Type B pancreatic cell (in vitro differentiated cells): ENCODE measurements around the gene RADIL. TPM values are rescaled to one million over a fixed set of nuclear protein-coding genes. Genes with fewer than 3 reads are reported as not detected.
"Not testable (repeated sequence)": the region's sequence is repeated elsewhere in the genome, so short reads cannot be mapped to it uniquely, and the experiment has no call there.

Experiments
- DNase-seq: peaks from one replicate; pipeline ENCODE4 v3.0.0; 2021; ENCODE audit warnings: mixed read lengths; ENCODE audit not compliant: unreplicated experiment; ENCODE audit errors: extremely low spot score
- H3K27ac Mint-ChIP-seq: 2 replicates; pipeline ENCODE4 v1.8.0; 2021; ENCODE audit warnings: mild to moderate bottlenecking, mixed read lengths
- H3K27me3 Mint-ChIP-seq: 2 replicates; pipeline ENCODE4 v1.8.0; 2021; ENCODE audit warnings: mixed read lengths
- H3K36me3 Mint-ChIP-seq: 2 replicates; pipeline ENCODE4 v1.8.0; 2021; ENCODE audit warnings: mixed read lengths
- H3K4me1 Mint-ChIP-seq: one replicate; pipeline ENCODE4 v1.8.0; 2021; ENCODE audit warnings: mixed read lengths; ENCODE audit not compliant: unreplicated experiment
- H3K4me3 Mint-ChIP-seq: 2 replicates; pipeline ENCODE4 v1.8.0; 2021; ENCODE audit warnings: mild to moderate bottlenecking, mixed read lengths
- H3K9me3 Mint-ChIP-seq: 2 replicates; pipeline ENCODE4 v1.8.0; 2021; ENCODE audit warnings: mixed read lengths
- CTCF ChIP-seq: fragments of 200-600 bp; sonication (generic); conservative IDR thresholded peaks from 2 replicates; pipeline ENCODE4 v1.5.0; 2021; ENCODE audit warnings: antibody characterized with exemption, mild to moderate bottlenecking
- total RNA-seq: library from RNA; stranded (reverse); gene quantifications from 2 replicates; pipeline ENCODE4 v1.2.1, GENCODE V29; 2021; ENCODE audit warnings: low replicate concordance

RADIL gene
- total RNA-seq, 1 donor from 2014 or later: 11.8 TPM

GRCh38 chr7:4805984-4806300 is 77.6 kb downstream of the RADIL start:
- TF ChIP-seq CTCF: no peak
- H3K27ac Mint-ChIP-seq: no peak overlapping the region
- no peaks in the 10 kb centered on the region for H3K4me1 Mint-ChIP-seq
- H3K36me3 Mint-ChIP-seq: no peaks in the 10 kb centered on the region
- no peak overlapping the region for H3K4me3 Mint-ChIP-seq
- H3K27me3 Mint-ChIP-seq: peaks cover 16% of the 10 kb centered on the region
- H3K9me3 Mint-ChIP-seq: no peaks in the 10 kb centered on the region
- no peak for DNase-seq

- no peak overlapping the region for H3K4me3 Mint-ChIP-seq
- no peak for DNase-seq
- H3K4me1 Mint-ChIP-seq: no peaks in the 10 kb centered on the region
- H3K36me3 Mint-ChIP-seq: no peaks in the 10 kb centered on the region
- no peak overlapping the region for H3K27ac Mint-ChIP-seq
- no peaks in the 10 kb centered on the region for H3K9me3 Mint-ChIP-seq
- no peak for TF ChIP-seq CTCF
- peaks cover 16% of the 10 kb centered on the region for H3K27me3 Mint-ChIP-seq
Measured at GRCh38 chr7:4805110-4805983, 78.2 kb downstream of the RADIL start.

- Mint-ChIP-seq H3K4me1 (no peaks in the 10 kb centered on the region), H3K4me3 (no peak overlapping the region), H3K27ac (peak overlapping the region; percentile 48), H3K36me3 (no peaks in the 10 kb centered on the region), H3K9me3 (no peaks in the 10 kb centered on the region), H3K27me3 (peaks cover 16% of the 10 kb centered on the region)
- DNase-seq: no peak
- TF ChIP-seq CTCF: no peak
Measured at GRCh38 chr7:4803397-4804241, 79.9 kb downstream of the RADIL start.

DNA sequence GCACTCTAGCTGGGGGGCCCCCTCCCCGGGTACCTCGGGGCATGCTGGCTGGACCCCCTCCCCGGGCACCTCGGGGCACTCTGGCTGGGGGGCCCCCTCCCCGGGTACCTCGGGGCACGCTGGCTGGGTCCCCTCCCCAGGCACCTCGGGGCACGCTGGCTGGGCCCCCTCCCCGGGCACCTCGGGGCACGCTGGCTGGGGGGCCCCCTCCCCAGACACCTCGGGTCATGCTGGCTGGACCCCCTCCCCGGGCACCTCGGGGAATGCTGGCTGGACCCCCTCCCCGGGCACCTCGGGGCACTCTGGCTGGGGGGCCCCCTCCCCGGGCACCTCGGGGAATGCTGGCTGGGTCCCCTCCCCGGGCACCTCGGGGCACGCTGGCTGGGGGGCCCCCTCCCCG is 80.9 kb downstream of the RADIL start:
- not testable (repeated sequence) for H3K27ac Mint-ChIP-seq, H3K4me1 Mint-ChIP-seq, DNase-seq, H3K36me3 Mint-ChIP-seq, H3K9me3 Mint-ChIP-seq, H3K4me3 Mint-ChIP-seq
- H3K27me3 Mint-ChIP-seq: peaks cover 12% of the 10 kb centered on the region

- no peak overlapping the region for H3K27ac Mint-ChIP-seq
- peaks cover 8% of the 10 kb centered on the region for H3K27me3 Mint-ChIP-seq
- H3K36me3 Mint-ChIP-seq: no peaks in the 10 kb centered on the region
- TF ChIP-seq CTCF: no peak
- DNase-seq: no peak
- no peak overlapping the region for H3K4me3 Mint-ChIP-seq
- no peaks in the 10 kb centered on the region for H3K4me1 Mint-ChIP-seq
- no peaks in the 10 kb centered on the region for H3K9me3 Mint-ChIP-seq
Measured at GRCh38 chr7:4801839-4802231, 81.7 kb downstream of the RADIL start.
